ENCODE measurements around the gene RASAL2.

The RASAL2 gene

DNA sequence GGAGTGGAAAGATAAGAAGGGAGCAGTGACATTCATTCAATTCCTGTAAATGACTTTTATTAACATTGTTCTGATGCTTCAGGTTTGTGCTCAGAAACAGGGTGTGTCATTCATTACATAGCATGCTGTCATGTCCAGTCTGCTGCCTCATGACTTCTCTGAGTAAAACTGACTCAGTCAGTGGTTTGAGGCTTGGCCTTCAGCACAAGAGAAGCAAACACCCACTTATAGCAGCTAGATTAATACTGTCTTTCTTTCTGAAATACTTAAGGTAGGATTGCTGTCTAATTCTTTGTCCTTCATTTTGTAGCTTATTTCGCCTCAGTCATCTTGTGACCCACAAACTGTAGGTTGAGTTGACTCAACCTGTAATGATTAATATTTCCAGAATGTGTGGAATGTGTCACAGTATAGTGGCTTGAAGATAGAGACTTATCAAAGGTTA, 32.9 kb downstream of the RASAL2 start:
- H3K79me2 ChIP-seq (ENCODE audit: insufficient read depth, low read length) = no peaks in the 10 kb centered on the region
- H3K9me3 ChIP-seq (ENCODE audit: insufficient read depth, low read depth, low read length) = no peaks in the 10 kb centered on the region
- H3K36me3 ChIP-seq (ENCODE audit: insufficient read depth, low read length) = no peaks in the 10 kb centered on the region
- H3K4me2 ChIP-seq (ENCODE audit: low read depth, low read length, poor library complexity, severe bottlenecking) = no peak overlapping the region
- H3K4me1 ChIP-seq (ENCODE audit: insufficient read depth, low read length, poor library complexity, severe bottlenecking) = no peaks in the 10 kb centered on the region
- H3K4me3 ChIP-seq (ENCODE audit: low read length, poor library complexity, severe bottlenecking) = no peak overlapping the region
- H3F3A ChIP-seq (ENCODE audit: low read depth) = no peaks in the 10 kb centered on the region
- H2AFZ ChIP-seq (ENCODE audit: low read length) = no peak overlapping the region
- H4K20me1 ChIP-seq (ENCODE audit: insufficient read depth, low read length, poor library complexity, severe bottlenecking) = no peaks in the 10 kb centered on the region
- H3K27me3 ChIP-seq (ENCODE audit: insufficient read depth, low read length, poor library complexity, severe bottlenecking) = no peaks in the 10 kb centered on the region
- TF ChIP-seq CTCF (conservative IDR thresholded peaks at IDR 0.05; ENCODE audit: low read length) = no peak
- TF ChIP-seq EZH2phosphoT487 (IDR thresholded peaks at IDR 0.05; ENCODE audit: borderline replicate concordance) = no peak
- H3K9me2 ChIP-seq (replicated peaks; ENCODE audit: low read depth, low read length) = no peaks in the 10 kb centered on the region
- H3K9ac ChIP-seq (ENCODE audit: low read depth, low read length, poor library complexity, severe bottlenecking) = no peak overlapping the region

GRCh38 chr1:178127482-178128191, 33.7 kb downstream of the RASAL2 start:
- no peak overlapping the region for H3K4me3 ChIP-seq (ENCODE audit: low read length, poor library complexity, severe bottlenecking)
- no peaks in the 10 kb centered on the region for H3K4me1 ChIP-seq (ENCODE audit: insufficient read depth, low read length, poor library complexity, severe bottlenecking)
- H3K9me2 ChIP-seq (replicated peaks; ENCODE audit: low read depth, low read length) = no peaks in the 10 kb centered on the region
- TF ChIP-seq CTCF (conservative IDR thresholded peaks at IDR 0.05; ENCODE audit: low read length) (no peak), EZH2phosphoT487 (IDR thresholded peaks at IDR 0.05; ENCODE audit: borderline replicate concordance) (no peak)
- H3K9me3 ChIP-seq (ENCODE audit: insufficient read depth, low read depth, low read length) = no peaks in the 10 kb centered on the region
- no peaks in the 10 kb centered on the region for H3K27me3 ChIP-seq (ENCODE audit: insufficient read depth, low read length, poor library complexity, severe bottlenecking)
- no peak overlapping the region for H3K4me2 ChIP-seq (ENCODE audit: low read depth, low read length, poor library complexity, severe bottlenecking)
- no peak overlapping the region for H2AFZ ChIP-seq (ENCODE audit: low read length)
- no peak overlapping the region for H3K9ac ChIP-seq (ENCODE audit: low read depth, low read length, poor library complexity, severe bottlenecking)
- H4K20me1 ChIP-seq (ENCODE audit: insufficient read depth, low read length, poor library complexity, severe bottlenecking) = no peaks in the 10 kb centered on the region
- H3K36me3 ChIP-seq (ENCODE audit: insufficient read depth, low read length) = no peaks in the 10 kb centered on the region
- no peaks in the 10 kb centered on the region for H3F3A ChIP-seq (ENCODE audit: low read depth)
- H3K79me2 ChIP-seq (ENCODE audit: insufficient read depth, low read length) = no peaks in the 10 kb centered on the region

- no peaks in the 10 kb centered on the region for H4K20me1 ChIP-seq (ENCODE audit: insufficient read depth, low read length, poor library complexity, severe bottlenecking)
- H3K9me3 ChIP-seq (ENCODE audit: insufficient read depth, low read depth, low read length) = no peaks in the 10 kb centered on the region
- TF ChIP-seq CTCF (conservative IDR thresholded peaks at IDR 0.05; ENCODE audit: low read length) = no peak
- TF ChIP-seq EZH2phosphoT487 (IDR thresholded peaks at IDR 0.05; ENCODE audit: borderline replicate concordance) = no peak
- no peak overlapping the region for H3K4me3 ChIP-seq (ENCODE audit: low read length, poor library complexity, severe bottlenecking)
- no peak overlapping the region for H2AFZ ChIP-seq (ENCODE audit: low read length)
- H3K36me3 ChIP-seq (ENCODE audit: insufficient read depth, low read length) = no peaks in the 10 kb centered on the region
- H3K4me2 ChIP-seq (ENCODE audit: low read depth, low read length, poor library complexity, severe bottlenecking) = no peak overlapping the region
- H3F3A ChIP-seq (ENCODE audit: low read depth) = no peaks in the 10 kb centered on the region
- H3K27me3 ChIP-seq (ENCODE audit: insufficient read depth, low read length, poor library complexity, severe bottlenecking) = no peaks in the 10 kb centered on the region
- no peaks in the 10 kb centered on the region for H3K79me2 ChIP-seq (ENCODE audit: insufficient read depth, low read length)
- no peaks in the 10 kb centered on the region for H3K9me2 ChIP-seq (replicated peaks; ENCODE audit: low read depth, low read length)
- H3K9ac ChIP-seq (ENCODE audit: low read depth, low read length, poor library complexity, severe bottlenecking) = no peak overlapping the region
- no peaks in the 10 kb centered on the region for H3K4me1 ChIP-seq (ENCODE audit: insufficient read depth, low read length, poor library complexity, severe bottlenecking)
These were observed 39.5 kb downstream of the RASAL2 start for GRCh38 chr1:178133239-178133989.

Measured in Loucy (cell line).